SK-N-SH treated with all-trans-retinoic acid at 6 μM for 48 hours (cell line): ENCODE results near the gene COQ10A.

ENCODE experiments used
- ATAC-seq: fragments of 200-7000 bp; cut with Tn5 transposase; 3 replicates; pipeline ENCODE4 v1.9.1; 2020; ENCODE audit warnings: mild to moderate bottlenecking, moderate library complexity
- BACH2 ChIP-seq: fragments of 250-450 bp; sonication (Bioruptor Pico); IDR thresholded peaks from 2 replicates; pipeline ENCODE4 v1.9.0; 2021; ENCODE audit warnings: mild to moderate bottlenecking, borderline replicate concordance
- CREB5 ChIP-seq: fragments of 250-450 bp; sonication (Bioruptor Pico); IDR thresholded peaks from 2 replicates; pipeline ENCODE4 v1.5.1; 2020; ENCODE audit warnings: low read depth, mild to moderate bottlenecking, moderate library complexity
- CSDC2 ChIP-seq: fragments of 250-450 bp; sonication (Bioruptor Pico); IDR thresholded peaks from 2 replicates; pipeline ENCODE4 v1.5.0; 2020; ENCODE audit warnings: mild to moderate bottlenecking, moderate library complexity
- ESRRG ChIP-seq: fragments of 250-450 bp; sonication (Bioruptor Pico); IDR thresholded peaks from 2 replicates; pipeline ENCODE4 v1.6.1; 2021; ENCODE audit warnings: mild to moderate bottlenecking
- ISL1 ChIP-seq: fragments of 250-450 bp; sonication (Bioruptor Pico); IDR thresholded peaks from 2 replicates; pipeline ENCODE4 v2.1.2; 2022; ENCODE audit warnings: mild to moderate bottlenecking, moderate library complexity
- OSR1 ChIP-seq: fragments of 250-450 bp; sonication (Bioruptor Pico); IDR thresholded peaks from 2 replicates; pipeline ENCODE4 v1.8.0; 2022; ENCODE audit warnings: moderate library complexity, mild to moderate bottlenecking, inconsistent platforms
- PPARA ChIP-seq: fragments of 250-450 bp; sonication (Bioruptor Pico); IDR thresholded peaks from 2 replicates; pipeline ENCODE4 v1.5.0; 2020; ENCODE audit warnings: mild to moderate bottlenecking, borderline replicate concordance
- RARB ChIP-seq: fragments of 250-450 bp; sonication (Bioruptor Pico); IDR thresholded peaks from 2 replicates; pipeline ENCODE4 v1.8.0; 2021; ENCODE audit warnings: mild to moderate bottlenecking, moderate library complexity
- SNAI2 ChIP-seq: fragments of 250-450 bp; sonication (Bioruptor Pico); IDR thresholded peaks from 2 replicates; pipeline ENCODE4 v1.5.0; 2020; ENCODE audit warnings: mild to moderate bottlenecking, moderate library complexity
- TOX ChIP-seq: fragments of 250-450 bp; sonication (Bioruptor Pico); IDR thresholded peaks from 2 replicates; pipeline ENCODE4 v1.8.0; 2021; ENCODE audit warnings: mild to moderate bottlenecking, moderate library complexity, borderline replicate concordance
- ZC3H10 ChIP-seq: fragments of 250-450 bp; sonication (Bioruptor Pico); IDR thresholded peaks from 2 replicates; pipeline ENCODE4 v1.5.1; 2021; ENCODE audit warnings: mild to moderate bottlenecking, moderate library complexity
- ZFP3 ChIP-seq: fragments of 250-450 bp; sonication (Bioruptor Pico); IDR thresholded peaks from 2 replicates; pipeline ENCODE4 v1.5.0; 2020; ENCODE audit warnings: mild to moderate bottlenecking, moderate library complexity
- ZFP30 ChIP-seq: fragments of 450-650 bp; formaldehyde crosslinking; IDR thresholded peaks from 2 replicates; pipeline ENCODE4 v1.5.0; 2022; ENCODE audit warnings: mild to moderate bottlenecking, moderate library complexity
- ZNF565 ChIP-seq: fragments of 450-650 bp; formaldehyde crosslinking; conservative IDR thresholded peaks from 2 replicates; pipeline ENCODE4 v1.5.0; 2020; ENCODE audit warnings: low read depth, mild to moderate bottlenecking, moderate library complexity
- ZNF70 ChIP-seq: fragments of 450-650 bp; formaldehyde crosslinking; IDR thresholded peaks from 2 replicates; pipeline ENCODE4 v1.5.0; 2020; ENCODE audit warnings: mild to moderate bottlenecking, moderate library complexity
- ZNF8 ChIP-seq: fragments of 450-650 bp; formaldehyde crosslinking; IDR thresholded peaks from 2 replicates; pipeline ENCODE4 v1.5.0; 2020; ENCODE audit warnings: mild to moderate bottlenecking, moderate library complexity
- TF ChIP-seq, protein P1 (sequence below): fragments of 250-450 bp; sonication (Bioruptor Pico); IDR thresholded peaks from 2 replicates; pipeline ENCODE4 v1.8.0; 2020; ENCODE audit warnings: mild to moderate bottlenecking, moderate library complexity, borderline replicate concordance
- TF ChIP-seq, protein P2 (sequence below): fragments of 250-450 bp; sonication (Bioruptor Pico); IDR thresholded peaks from 2 replicates; pipeline ENCODE4 v1.5.1; 2021; ENCODE audit warnings: mild to moderate bottlenecking, moderate library complexity
- TF ChIP-seq, protein P3 (sequence below): fragments of 250-450 bp; sonication (Bioruptor Pico); IDR thresholded peaks from 2 replicates; pipeline ENCODE4 v1.8.0; 2021; ENCODE audit warnings: low read depth, mild to moderate bottlenecking, moderate library complexity, borderline replicate concordance
- TF ChIP-seq, protein P4 (sequence below): fragments of 250-450 bp; sonication (Bioruptor Pico); IDR thresholded peaks from 2 replicates; pipeline ENCODE4 v1.5.0; 2020; ENCODE audit warnings: mild to moderate bottlenecking, moderate library complexity

The COQ10A gene

GRCh38 chr12:56300644-56301464 is 34.1 kb downstream of the COQ10A start:
- TF ChIP-seq ZFP3 (CRISPR knock-in tag) = no peak
- TF ChIP-seq, protein P1, sequence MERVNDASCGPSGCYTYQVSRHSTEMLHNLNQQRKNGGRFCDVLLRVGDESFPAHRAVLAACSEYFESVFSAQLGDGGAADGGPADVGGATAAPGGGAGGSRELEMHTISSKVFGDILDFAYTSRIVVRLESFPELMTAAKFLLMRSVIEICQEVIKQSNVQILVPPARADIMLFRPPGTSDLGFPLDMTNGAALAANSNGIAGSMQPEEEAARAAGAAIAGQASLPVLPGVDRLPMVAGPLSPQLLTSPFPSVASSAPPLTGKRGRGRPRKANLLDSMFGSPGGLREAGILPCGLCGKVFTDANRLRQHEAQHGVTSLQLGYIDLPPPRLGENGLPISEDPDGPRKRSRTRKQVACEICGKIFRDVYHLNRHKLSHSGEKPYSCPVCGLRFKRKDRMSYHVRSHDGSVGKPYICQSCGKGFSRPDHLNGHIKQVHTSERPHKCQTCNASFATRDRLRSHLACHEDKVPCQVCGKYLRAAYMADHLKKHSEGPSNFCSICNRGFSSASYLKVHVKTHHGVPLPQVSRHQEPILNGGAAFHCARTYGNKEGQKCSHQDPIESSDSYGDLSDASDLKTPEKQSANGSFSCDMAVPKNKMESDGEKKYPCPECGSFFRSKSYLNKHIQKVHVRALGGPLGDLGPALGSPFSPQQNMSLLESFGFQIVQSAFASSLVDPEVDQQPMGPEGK (CRISPR knock-in tag) = no peak
- TF ChIP-seq ESRRG = no peak
- TF ChIP-seq CSDC2 = no peak
- TF ChIP-seq PPARA (CRISPR knock-in tag) = no peak
- no peak for TF ChIP-seq ZNF565
- TF ChIP-seq ISL1 (CRISPR knock-in tag) = no peak
- TF ChIP-seq ZFP30 = no peak
- no peak for TF ChIP-seq SNAI2
- TF ChIP-seq ZC3H10 = no peak
- TF ChIP-seq, protein P2, sequence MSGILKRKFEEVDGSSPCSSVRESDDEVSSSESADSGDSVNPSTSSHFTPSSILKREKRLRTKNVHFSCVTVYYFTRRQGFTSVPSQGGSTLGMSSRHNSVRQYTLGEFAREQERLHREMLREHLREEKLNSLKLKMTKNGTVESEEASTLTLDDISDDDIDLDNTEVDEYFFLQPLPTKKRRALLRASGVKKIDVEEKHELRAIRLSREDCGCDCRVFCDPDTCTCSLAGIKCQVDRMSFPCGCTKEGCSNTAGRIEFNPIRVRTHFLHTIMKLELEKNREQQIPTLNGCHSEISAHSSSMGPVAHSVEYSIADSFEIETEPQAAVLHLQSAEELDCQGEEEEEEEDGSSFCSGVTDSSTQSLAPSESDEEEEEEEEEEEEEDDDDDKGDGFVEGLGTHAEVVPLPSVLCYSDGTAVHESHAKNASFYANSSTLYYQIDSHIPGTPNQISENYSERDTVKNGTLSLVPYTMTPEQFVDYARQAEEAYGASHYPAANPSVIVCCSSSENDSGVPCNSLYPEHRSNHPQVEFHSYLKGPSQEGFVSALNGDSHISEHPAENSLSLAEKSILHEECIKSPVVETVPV (CRISPR knock-in tag) = no peak
- TF ChIP-seq ZNF8 (CRISPR knock-in tag) = no peak
- TF ChIP-seq OSR1 (CRISPR knock-in tag) = no peak
- TF ChIP-seq, protein P3, sequence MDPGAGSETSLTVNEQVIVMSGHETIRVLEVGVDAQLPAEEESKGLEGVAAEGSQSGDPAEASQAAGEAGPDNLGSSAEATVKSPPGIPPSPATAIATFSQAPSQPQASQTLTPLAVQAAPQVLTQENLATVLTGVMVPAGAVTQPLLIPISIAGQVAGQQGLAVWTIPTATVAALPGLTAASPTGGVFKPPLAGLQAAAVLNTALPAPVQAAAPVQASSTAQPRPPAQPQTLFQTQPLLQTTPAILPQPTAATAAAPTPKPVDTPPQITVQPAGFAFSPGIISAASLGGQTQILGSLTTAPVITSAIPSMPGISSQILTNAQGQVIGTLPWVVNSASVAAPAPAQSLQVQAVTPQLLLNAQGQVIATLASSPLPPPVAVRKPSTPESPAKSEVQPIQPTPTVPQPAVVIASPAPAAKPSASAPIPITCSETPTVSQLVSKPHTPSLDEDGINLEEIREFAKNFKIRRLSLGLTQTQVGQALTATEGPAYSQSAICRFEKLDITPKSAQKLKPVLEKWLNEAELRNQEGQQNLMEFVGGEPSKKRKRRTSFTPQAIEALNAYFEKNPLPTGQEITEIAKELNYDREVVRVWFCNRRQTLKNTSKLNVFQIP = no peak
- ATAC-seq = peak; percentile 23

- no peak for ATAC-seq
Observed at GRCh38 chr12:56304276-56304675, 37.5 kb downstream of the COQ10A start.

More at GRCh38 chr12:56304276-56304675, 37.5 kb downstream of the COQ10A start:
- TF ChIP-seq ZNF70 = no peak
- TF ChIP-seq, protein P1 (CRISPR knock-in tag) = no peak
- TF ChIP-seq, protein P4, sequence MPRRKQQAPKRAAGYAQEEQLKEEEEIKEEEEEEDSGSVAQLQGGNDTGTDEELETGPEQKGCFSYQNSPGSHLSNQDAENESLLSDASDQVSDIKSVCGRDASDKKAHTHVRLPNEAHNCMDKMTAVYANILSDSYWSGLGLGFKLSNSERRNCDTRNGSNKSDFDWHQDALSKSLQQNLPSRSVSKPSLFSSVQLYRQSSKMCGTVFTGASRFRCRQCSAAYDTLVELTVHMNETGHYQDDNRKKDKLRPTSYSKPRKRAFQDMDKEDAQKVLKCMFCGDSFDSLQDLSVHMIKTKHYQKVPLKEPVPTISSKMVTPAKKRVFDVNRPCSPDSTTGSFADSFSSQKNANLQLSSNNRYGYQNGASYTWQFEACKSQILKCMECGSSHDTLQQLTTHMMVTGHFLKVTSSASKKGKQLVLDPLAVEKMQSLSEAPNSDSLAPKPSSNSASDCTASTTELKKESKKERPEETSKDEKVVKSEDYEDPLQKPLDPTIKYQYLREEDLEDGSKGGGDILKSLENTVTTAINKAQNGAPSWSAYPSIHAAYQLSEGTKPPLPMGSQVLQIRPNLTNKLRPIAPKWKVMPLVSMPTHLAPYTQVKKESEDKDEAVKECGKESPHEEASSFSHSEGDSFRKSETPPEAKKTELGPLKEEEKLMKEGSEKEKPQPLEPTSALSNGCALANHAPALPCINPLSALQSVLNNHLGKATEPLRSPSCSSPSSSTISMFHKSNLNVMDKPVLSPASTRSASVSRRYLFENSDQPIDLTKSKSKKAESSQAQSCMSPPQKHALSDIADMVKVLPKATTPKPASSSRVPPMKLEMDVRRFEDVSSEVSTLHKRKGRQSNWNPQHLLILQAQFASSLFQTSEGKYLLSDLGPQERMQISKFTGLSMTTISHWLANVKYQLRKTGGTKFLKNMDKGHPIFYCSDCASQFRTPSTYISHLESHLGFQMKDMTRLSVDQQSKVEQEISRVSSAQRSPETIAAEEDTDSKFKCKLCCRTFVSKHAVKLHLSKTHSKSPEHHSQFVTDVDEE = no peak
- TF ChIP-seq ZFP3 (CRISPR knock-in tag) = no peak
- TF ChIP-seq, protein P3 = no peak
- no peak for TF ChIP-seq ESRRG
- TF ChIP-seq OSR1 (CRISPR knock-in tag) = no peak
- TF ChIP-seq, protein P2 (CRISPR knock-in tag) = no peak
- no peak for TF ChIP-seq ZC3H10
- TF ChIP-seq BACH2 (CRISPR knock-in tag) = no peak
- TF ChIP-seq CREB5 (CRISPR knock-in tag) = no peak
- TF ChIP-seq TOX (CRISPR knock-in tag) = no peak
- TF ChIP-seq PPARA (CRISPR knock-in tag) = no peak
- TF ChIP-seq RARB (CRISPR knock-in tag) = no peak
- no peak for TF ChIP-seq ZNF565
